Lung (tissue), 12 donors: ENCODE data around the gene MS4A18. TPM values are rescaled to one million over a fixed set of nuclear protein-coding genes. Genes with fewer than 3 reads are reported as not detected.

Experiments
- ATAC-seq: fragments of 200-7000 bp; cut with Tn5 transposase; one replicate; pipeline ENCODE4 v1.9.1; 2020; ENCODE audit warnings: moderate number of reproducible peaks; ENCODE audit not compliant: insufficient read depth, low FRiP score
- DNase-seq, 3 donors: peaks; one replicate each; pipeline ENCODE4 v3.0.0-alpha.2; 2013 to 2017
- H3K27ac ChIP-seq, 2 donors: one replicate each; pipeline ENCODE4 v1.5.1; 2013; ENCODE audit warnings: mild to moderate bottlenecking in 2 of 2, moderate library complexity in 2 of 2, control low read depth in 1 of 2, inconsistent platforms in 1 of 2, low read depth in 1 of 2, low read length in 1 of 2
- H3K27me3 ChIP-seq, 3 donors: one replicate each; pipeline ENCODE4 v1.5.1; 2013; ENCODE audit warnings: low read length in 2 of 3; ENCODE audit not compliant: control insufficient read depth in 3 of 3, insufficient read depth in 3 of 3
- H3K36me3 ChIP-seq, 4 donors: one replicate each; pipeline ENCODE4 v1.5.1; 2013; ENCODE audit warnings: low read length in 4 of 4, mild to moderate bottlenecking in 1 of 4, moderate library complexity in 1 of 4; ENCODE audit not compliant: control insufficient read depth in 4 of 4, insufficient read depth in 4 of 4
- H3K4me1 ChIP-seq, 5 donors: one replicate each; pipeline ENCODE4 v1.5.1; 2013; ENCODE audit warnings: low read length in 5 of 5, mild to moderate bottlenecking in 2 of 5, moderate library complexity in 1 of 5; ENCODE audit not compliant: control insufficient read depth in 5 of 5, insufficient read depth in 5 of 5
- H3K4me3 ChIP-seq: one replicate; pipeline ENCODE4 v1.5.1; 2013; ENCODE audit warnings: mild to moderate bottlenecking, control low read depth, moderate library complexity
- H3K9ac ChIP-seq, 2 donors: one replicate each; pipeline ENCODE4 v1.5.1; 2013; ENCODE audit warnings: low read length in 2 of 2, control low read depth in 1 of 2; ENCODE audit not compliant: insufficient read depth in 1 of 2
- H3K9me3 ChIP-seq, 4 donors: one replicate each; pipeline ENCODE4 v1.5.1; 2013; ENCODE audit warnings: low read length in 3 of 4, mild to moderate bottlenecking in 1 of 4, moderate library complexity in 1 of 4; ENCODE audit not compliant: control insufficient read depth in 4 of 4, insufficient read depth in 3 of 4
- WGBS, 2 donors: extraction: QIAGEN DNeasy Blood & Tissue Kit; methylation state at CpG; one replicate each; pipeline ENCODE4 v1.1.7; 2013; 5-methylcytosine and 5-hydroxymethylcytosine counted together
- polyA plus RNA-seq, 2 donors: library from polyadenylated mRNA; stranded (reverse); fragments of 200-250 nt; gene quantifications; one replicate each; pipeline ENCODE4 v1.2.1, GENCODE V29; 2013
- total RNA-seq, 2 donors: library from RNA; depleted of rRNA in 1 of 2; stranded (reverse); fragments of >200 nt in 1 of 2; gene quantifications; one replicate each; pipeline ENCODE4 v1.2.1, GENCODE V29; 2014 to 2021
- TF ChIP-seq, protein P1 (sequence below): IDR thresholded peaks from 2 replicates; pipeline ENCODE4 v1.5.1; 2012; ENCODE audit warnings: mild to moderate bottlenecking; ENCODE audit errors: control extremely low read depth, extremely low read depth
- donor health status: control.
- donor health status: control.
- donor health status: Bipolar disorder and iron deficiency.
- donor health status: healthy.
- donor health status: DM: yes; HTN: yes; CAD: no.

The MS4A18 gene
- total and polyA plus RNA-seq, 4 donors: 0.03 TPM; not detected in 3

DNA sequence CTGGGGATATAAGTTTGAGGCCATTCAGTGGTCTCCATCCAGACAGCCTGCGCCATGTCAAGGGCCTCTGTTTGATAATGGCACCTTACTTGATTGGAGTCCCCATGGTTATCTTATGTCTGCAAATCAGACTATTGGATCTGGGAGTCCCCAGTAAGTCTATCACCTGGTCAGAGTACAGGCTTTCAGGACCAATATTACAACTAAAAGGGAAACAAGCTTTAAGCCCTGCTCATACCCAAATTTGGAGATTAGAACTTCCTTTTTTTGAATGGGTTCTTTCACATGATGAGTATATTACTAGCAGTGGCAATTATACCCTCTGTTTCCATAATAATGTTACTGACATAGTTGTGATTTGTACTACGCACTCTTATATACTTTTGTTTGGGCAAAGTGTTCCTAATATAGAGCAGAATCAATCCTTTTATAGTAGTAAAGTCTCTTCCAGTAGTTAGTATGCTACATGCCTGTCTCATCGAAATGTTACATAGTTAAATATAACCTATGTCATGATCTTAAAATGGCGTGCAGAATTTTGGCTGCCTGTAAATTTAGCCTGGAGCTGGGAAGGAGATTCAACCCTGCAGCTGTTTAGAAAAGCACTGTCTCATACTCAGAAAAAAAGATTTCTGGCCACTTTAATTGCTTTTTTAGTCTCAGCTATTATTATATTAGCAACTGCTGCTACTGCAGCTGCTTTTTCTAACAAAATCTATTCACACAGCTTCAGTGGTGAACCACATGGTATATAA, 37.1 kb downstream of the MS4A18 start:
- Histone ChIP-seq H3K36me3 (no peaks in the 10 kb centered on the region), H3K27me3 (peaks cover 0 to under 1% (median 0%) of the 10 kb centered on the region in 3 donors), H3K9me3 (peaks cover 0 to 4% (median 0%) of the 10 kb centered on the region in 4 donors), H3K9ac (no peak overlapping the region), H3K4me1 (peaks cover 0 to 5% (median 0%) of the 10 kb centered on the region in 5 donors), H3K4me3 (no peak overlapping the region), H3K27ac (no peak overlapping the region)
- ATAC-seq: no peak
- 88% methylated on average over 4 of the region's 4 CpGs for whole genome bisulfite sequencing, 2 donors
- TF ChIP-seq, protein P1, sequence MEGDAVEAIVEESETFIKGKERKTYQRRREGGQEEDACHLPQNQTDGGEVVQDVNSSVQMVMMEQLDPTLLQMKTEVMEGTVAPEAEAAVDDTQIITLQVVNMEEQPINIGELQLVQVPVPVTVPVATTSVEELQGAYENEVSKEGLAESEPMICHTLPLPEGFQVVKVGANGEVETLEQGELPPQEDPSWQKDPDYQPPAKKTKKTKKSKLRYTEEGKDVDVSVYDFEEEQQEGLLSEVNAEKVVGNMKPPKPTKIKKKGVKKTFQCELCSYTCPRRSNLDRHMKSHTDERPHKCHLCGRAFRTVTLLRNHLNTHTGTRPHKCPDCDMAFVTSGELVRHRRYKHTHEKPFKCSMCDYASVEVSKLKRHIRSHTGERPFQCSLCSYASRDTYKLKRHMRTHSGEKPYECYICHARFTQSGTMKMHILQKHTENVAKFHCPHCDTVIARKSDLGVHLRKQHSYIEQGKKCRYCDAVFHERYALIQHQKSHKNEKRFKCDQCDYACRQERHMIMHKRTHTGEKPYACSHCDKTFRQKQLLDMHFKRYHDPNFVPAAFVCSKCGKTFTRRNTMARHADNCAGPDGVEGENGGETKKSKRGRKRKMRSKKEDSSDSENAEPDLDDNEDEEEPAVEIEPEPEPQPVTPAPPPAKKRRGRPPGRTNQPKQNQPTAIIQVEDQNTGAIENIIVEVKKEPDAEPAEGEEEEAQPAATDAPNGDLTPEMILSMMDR: no peak
- DNase-seq: no peak

DNA sequence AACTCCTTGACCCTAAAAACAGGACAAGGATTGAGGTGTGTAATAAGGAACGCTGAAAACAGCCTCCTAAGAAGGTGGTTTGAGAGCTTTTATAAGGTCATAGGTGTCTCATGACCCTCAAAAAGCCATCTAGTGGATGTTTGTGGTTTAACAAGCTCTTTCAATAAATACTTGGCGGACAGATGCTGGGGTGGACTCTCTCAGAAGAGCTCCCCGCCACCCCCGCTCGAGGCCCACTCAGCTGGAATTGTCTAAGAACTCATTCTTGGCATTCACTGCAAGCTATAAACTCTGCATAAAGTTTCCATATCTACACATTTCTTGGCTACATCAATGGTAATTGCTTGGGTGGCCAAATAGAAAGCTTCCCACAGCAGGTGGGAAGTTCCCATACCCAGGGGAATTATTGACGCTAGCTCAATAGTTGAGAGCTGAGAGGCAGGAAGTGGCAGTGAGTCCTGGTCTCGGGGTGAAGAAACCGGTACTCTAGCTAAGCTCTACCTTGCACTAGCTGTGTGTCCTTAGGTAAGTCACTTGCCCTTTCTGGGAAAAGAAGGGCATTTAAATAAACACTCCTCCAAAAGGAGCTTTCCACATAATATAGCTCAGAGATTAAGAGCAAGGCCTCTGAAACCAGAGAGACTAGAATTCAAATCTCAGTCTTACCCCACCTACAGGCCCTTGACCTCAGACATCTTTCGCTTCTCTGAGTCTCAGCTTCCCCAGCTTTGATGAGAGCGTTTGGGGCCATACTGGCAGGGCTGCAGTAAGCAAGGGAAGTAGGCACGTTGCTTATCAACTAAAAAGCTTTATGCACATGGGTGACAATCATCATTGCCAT, 38.6 kb downstream of the MS4A18 start:
- TF ChIP-seq, protein P1: no peak
- H3K27me3 ChIP-seq: peaks cover 0 to 2% (median 0%) of the 10 kb centered on the region in 3 donors
- 57 to 79% methylated on average over 11 of the region's 11 CpGs for WGBS, 2 donors
- H3K9me3 ChIP-seq: no peaks in the 10 kb centered on the region
- H3K9ac ChIP-seq: no peak overlapping the region
- H3K27ac ChIP-seq: no peak overlapping the region
- no peak overlapping the region for H3K4me3 ChIP-seq
- no peaks in the 10 kb centered on the region for H3K36me3 ChIP-seq
- DNase-seq (peak in 1 of 3 donors; percentile 36), ATAC-seq (peak; percentile 27)
- H3K4me1 ChIP-seq: peaks cover 0 to 2% (median 0%) of the 10 kb centered on the region in 5 donors

DNA sequence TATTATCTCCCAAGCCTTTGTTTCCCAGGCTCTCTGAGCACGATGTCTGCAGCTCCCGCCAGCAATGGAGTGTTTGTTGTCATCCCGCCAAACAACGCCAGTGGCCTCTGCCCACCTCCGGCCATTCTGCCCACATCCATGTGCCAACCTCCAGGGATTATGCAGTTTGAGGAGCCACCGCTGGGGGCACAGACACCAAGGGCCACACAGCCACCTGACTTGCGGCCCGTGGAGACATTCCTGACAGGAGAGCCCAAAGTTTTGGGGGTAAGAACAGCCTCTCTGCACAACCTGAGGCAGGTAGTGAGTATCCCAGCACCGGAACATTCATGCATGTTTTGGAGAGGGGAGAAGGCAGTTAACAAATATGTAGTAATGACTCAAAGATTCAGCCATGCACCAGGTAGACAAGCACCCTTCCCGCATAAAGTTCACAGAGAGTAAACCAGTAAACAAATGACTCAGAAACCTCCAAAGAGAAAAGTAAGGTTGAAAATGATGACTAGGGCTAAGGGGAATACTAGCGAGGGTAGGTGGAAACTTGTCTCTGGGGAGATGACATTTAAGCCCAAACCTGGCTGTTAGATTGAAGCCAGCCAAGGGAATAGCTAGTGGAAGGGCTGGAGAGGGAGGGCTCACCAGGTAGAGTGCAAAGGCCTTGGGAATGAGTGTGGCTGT, 39.3 kb downstream of the MS4A18 start:
- Histone ChIP-seq H3K27ac (no peak overlapping the region), H3K27me3 (peaks cover 0 to 2% (median 0%) of the 10 kb centered on the region in 3 donors)

More for the DNA sequence above, 39.3 kb downstream of the MS4A18 start:
- Histone ChIP-seq H3K4me1 (peaks cover 0 to 2% (median 0%) of the 10 kb centered on the region in 5 donors), H3K9me3 (no peaks in the 10 kb centered on the region), H3K36me3 (no peaks in the 10 kb centered on the region), H3K4me3 (no peak overlapping the region), H3K9ac (no peak overlapping the region)
- ATAC-seq: no peak
- TF ChIP-seq, protein P1: no peak
- 82 to 88% methylated on average over 11 of the region's 11 CpGs for WGBS, 2 donors
- DNase-seq: no peak
